ENCODE measurements around the gene SLC38A5.

- no peak for TF ChIP-seq CTCF (IDR thresholded peaks at IDR 0.05)
- TF ChIP-seq POLR2AphosphoS5 (IDR thresholded peaks at IDR 0.05): no peak
Measured at GRCh38 chrX:48470833-48471118, 716 bp upstream of the SLC38A5 start.

Data from esophagus muscularis mucosa (tissue), 3 donors.